GM12873 (cell line): ENCODE measurements around the gene UNC13A.
A peak's percentile ranks its signal among the peaks of the same experiment; 100 is the strongest.

Experiments
- TF ChIP-seq, protein P1 (sequence below): IDR thresholded peaks from 2 replicates; pipeline ENCODE4 v1.5.1; 2012; ENCODE audit warnings: low read depth, mild to moderate bottlenecking, moderate library complexity, low read length, control low read depth; ENCODE audit not compliant: insufficient read depth; ENCODE audit errors: missing control alignments

The UNC13A gene

DNA sequence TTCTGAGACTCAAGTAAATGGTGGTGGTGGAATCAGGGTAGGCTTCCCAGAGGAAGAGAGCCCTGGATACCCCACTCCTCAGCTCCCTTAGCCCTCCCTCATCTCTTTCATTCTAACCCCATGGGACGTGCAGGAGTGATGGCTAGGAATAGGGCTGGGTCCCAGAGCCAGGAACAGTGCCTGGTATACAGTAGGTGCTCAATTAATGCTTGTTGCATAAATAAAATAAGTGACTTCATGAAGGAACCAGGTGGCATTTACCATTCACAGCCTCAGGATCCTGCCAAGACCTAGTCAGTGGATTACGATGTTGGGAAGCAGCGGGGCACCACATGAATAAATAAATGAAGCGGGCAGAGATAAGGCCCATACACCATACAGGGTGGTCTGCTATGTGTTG, 3.9 kb downstream of the UNC13A start:
- TF ChIP-seq, protein P1, sequence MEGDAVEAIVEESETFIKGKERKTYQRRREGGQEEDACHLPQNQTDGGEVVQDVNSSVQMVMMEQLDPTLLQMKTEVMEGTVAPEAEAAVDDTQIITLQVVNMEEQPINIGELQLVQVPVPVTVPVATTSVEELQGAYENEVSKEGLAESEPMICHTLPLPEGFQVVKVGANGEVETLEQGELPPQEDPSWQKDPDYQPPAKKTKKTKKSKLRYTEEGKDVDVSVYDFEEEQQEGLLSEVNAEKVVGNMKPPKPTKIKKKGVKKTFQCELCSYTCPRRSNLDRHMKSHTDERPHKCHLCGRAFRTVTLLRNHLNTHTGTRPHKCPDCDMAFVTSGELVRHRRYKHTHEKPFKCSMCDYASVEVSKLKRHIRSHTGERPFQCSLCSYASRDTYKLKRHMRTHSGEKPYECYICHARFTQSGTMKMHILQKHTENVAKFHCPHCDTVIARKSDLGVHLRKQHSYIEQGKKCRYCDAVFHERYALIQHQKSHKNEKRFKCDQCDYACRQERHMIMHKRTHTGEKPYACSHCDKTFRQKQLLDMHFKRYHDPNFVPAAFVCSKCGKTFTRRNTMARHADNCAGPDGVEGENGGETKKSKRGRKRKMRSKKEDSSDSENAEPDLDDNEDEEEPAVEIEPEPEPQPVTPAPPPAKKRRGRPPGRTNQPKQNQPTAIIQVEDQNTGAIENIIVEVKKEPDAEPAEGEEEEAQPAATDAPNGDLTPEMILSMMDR = no peak

DNA sequence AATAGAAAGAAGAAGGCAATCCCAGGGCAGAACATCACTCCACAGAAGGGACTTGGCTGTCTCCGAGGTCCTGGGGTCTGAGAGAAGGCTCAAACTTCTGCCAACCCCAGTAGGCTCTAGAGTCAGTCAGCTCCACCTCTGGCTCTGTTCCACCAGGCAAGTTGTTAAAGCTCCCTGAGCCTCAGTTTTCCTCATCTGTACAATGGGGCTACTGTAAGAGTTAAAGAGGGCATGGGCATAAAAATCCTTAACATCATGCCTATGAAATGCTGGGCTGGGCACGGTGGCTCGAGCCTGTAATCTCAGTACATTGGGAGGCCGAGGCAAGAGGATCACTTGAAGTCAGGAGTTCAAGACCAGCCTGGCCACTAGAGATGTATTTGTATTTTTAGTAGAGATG, 5.1 kb downstream of the UNC13A start:
- TF ChIP-seq, protein P1 = no peak

DNA sequence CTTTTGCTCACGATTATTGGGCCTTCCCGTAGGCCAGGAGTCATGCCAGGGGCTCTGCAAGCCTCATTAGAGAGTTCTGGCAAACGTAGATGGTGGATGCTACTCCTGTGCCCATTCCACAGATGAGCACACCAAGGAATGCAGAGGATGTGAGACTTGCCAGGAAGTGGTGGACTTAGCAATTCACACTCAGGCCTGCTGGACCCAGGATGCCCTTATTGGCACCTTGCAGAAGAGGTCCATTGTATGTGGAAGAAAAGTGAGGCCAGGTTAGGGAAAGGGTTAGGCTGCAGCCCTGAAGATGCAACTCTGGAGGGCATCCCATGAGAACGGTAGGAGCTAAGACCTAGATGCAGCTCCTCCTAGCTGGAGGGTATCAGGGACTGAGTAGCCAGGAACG, 5.9 kb downstream of the UNC13A start:
- TF ChIP-seq, protein P1 = no peak

DNA sequence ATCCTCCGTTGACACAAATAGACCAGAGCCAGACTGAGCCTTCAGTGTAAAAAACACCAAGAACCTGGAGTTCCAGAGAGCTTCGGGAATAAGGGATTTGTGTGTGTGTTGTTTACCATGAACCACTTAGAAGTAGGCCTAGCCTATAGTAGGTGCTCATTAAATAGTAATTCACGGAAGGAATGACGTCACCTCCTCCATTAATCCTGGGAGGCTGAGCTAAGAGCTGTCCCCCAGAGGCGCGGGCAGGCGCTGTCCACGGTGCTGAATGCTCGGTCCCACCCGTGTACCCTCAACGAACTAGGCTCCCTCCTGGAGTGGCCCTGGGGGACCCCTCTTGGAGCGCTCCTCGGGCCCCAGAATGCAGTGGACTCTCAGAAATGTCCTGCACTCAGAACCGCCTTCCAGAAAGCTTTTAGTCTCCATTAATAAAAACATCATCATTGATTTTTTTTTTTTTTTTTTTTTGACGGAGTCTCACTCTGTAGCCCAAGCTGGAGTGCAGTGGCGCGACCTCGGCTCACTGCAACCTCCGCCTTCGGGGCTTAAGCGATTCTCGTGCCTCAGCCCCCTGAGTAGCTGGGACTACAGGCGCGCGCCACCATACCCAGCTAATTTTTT, 6.5 kb downstream of the UNC13A start:
- TF ChIP-seq, protein P1 = no peak

DNA sequence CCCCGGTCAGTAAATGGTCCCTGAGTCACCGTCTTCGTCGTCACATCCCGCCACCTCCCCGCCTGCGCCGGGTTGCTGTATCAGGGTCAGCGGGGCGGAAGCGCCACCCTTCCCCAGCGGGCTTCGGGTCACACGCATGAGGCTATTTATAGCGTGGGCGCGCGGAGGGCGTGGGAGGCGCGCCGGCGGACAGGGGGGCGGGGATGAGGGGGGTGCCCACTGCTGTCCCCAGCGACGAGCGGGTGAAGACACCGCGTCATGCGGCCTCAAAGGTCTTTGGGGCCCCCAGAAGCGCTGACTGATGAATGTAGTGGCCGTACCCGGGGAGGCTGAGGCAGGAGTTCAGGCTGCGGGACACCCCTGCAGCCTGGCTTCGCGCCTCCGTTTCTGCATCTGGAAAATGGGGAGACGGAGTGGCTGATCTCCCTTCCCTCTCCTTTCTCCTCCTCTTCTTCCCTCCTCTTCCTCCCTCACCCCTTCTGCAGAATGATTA, 7.9 kb downstream of the UNC13A start:
- TF ChIP-seq, protein P1 = peak; percentile 5

DNA sequence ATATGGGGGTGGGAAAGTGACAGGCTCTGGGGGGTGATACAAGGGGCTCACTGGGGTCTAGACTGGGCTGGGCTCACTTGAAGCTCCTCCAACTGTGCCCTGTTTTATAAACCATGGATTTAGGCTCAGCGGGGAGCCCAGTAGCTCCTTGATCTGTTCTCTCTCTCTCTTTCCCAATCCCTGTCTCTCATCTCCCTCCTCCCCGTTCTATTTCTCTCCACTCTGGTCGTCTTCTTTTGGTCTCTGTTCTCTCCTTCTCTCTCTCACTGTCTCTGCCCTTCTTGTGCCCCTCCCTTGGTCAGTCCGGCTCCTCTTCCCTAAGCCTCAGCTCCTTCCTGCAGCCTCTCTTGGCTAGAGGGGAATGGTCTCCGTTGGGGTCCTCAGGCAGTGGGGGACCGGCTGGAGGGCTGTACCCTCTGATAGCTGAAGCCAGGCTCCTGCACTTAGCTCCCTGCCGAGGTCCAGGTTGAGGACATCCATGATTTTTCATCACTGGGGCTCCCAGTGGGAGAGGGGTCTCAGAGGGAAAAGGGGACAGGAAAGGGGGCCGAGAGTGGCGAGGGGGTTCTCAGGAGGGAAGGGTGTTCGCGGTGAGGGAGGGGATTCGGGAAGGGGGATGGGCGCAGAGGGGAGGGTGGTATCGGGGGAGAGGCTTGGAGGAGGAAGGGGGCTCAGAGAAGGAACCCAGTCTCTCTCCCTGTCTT, 8.5 kb downstream of the UNC13A start:
- TF ChIP-seq, protein P1 = no peak

DNA sequence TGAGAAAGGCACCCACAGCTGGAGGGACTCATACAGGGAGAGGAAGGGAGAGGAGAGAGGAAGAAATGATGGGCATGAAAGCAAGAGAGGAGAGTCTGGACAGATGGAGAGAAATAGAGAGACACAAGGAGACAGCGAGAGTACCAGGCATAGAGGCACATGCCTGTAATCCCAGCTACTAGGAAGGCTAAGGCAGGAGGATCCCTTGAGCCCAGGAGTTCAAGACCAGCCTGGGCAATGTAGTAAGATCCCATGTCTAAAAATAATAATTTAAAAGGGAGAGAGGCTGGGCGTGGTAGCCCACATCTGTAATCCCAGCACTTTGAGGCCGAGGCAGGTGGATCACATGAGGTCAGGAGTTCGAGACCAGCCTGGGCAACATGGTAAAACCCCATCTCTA, 9.3 kb downstream of the UNC13A start:
- TF ChIP-seq, protein P1 = no peak
